ENCODE measurements around the gene GPR15.

DNA sequence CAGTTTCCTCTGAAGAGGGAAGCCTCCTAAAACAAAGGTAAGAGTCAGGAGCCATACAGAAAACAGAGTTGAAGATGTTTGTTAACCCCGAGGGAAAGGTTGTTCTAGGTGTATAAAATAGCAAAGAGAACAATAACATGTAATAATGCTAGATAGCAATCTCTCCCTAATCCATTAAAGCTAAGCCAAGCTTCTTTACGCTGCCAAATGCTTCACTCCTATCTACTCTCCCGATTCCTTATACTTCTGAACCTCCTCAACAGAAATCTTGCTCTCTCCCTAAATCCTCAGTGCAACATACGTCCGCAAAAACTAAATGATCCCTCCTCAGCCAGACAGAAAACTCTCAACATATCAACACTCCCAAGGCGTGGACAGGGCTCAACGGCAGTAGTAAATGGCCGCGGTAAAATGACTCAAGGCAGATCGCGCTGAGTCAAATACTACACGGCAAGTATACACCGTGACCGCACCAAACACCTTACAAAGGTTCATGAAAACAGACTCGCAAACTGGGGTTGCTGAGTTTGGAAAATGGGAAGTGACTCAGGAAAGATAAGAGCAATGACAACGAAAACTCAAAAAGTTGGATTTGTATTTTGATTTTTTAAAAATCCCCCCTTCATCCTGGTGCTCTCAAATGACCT is 9.8 kb upstream of the GPR15 start:
- TF ChIP-seq, protein P1, sequence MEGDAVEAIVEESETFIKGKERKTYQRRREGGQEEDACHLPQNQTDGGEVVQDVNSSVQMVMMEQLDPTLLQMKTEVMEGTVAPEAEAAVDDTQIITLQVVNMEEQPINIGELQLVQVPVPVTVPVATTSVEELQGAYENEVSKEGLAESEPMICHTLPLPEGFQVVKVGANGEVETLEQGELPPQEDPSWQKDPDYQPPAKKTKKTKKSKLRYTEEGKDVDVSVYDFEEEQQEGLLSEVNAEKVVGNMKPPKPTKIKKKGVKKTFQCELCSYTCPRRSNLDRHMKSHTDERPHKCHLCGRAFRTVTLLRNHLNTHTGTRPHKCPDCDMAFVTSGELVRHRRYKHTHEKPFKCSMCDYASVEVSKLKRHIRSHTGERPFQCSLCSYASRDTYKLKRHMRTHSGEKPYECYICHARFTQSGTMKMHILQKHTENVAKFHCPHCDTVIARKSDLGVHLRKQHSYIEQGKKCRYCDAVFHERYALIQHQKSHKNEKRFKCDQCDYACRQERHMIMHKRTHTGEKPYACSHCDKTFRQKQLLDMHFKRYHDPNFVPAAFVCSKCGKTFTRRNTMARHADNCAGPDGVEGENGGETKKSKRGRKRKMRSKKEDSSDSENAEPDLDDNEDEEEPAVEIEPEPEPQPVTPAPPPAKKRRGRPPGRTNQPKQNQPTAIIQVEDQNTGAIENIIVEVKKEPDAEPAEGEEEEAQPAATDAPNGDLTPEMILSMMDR (IDR thresholded peaks at IDR 0.05), result no peak
- TF ChIP-seq ZFX (IDR thresholded peaks at IDR 0.05; ENCODE audit: borderline replicate concordance), result no peak

Measured in 22Rv1 (cell line).